Testis (tissue), 3 donors: Measurements from ENCODE around the gene LUZP1. TPM values are rescaled to one million over a fixed set of nuclear protein-coding genes. Genes with fewer than 3 reads are reported as not detected.

Experiments used
- DNase-seq: peaks from one replicate; pipeline ENCODE4 v3.0.0-alpha.2; 2019
- H3K27ac ChIP-seq, 2 donors: fragments of 200-600 bp; sonication (generic); one replicate each; pipeline ENCODE4 v1.5.1; 2019
- H3K27me3 ChIP-seq: fragments of 200-600 bp; sonication (generic); one replicate; pipeline ENCODE4 v1.5.1; 2019
- H3K36me3 ChIP-seq: fragments of 200-600 bp; sonication (generic); one replicate; pipeline ENCODE4 v1.5.1; 2017; ENCODE audit warnings: low read depth; ENCODE audit errors: missing control alignments
- H3K4me1 ChIP-seq: fragments of 200-600 bp; sonication (generic); one replicate; pipeline ENCODE4 v1.5.1; 2019
- H3K4me3 ChIP-seq, 2 donors: fragments of 200-600 bp; sonication (generic); one replicate each; pipeline ENCODE4 v1.5.1; 2017 to 2019
- H3K9me3 ChIP-seq: fragments of 200-600 bp; sonication (generic); one replicate; pipeline ENCODE4 v1.5.1; 2017
- CTCF ChIP-seq, 3 experiments: fragments of 450-650 bp in 2 of 3; fragments of 200-600 bp in 1 of 3; sonication (generic) in 1 of 3; IDR thresholded peaks; one replicate each; pipeline ENCODE4 v1.5.1; 2016 to 2019; ENCODE audit warnings: antibody characterized with exemption in 3 of 3, mild to moderate bottlenecking in 2 of 3, moderate library complexity in 1 of 3
- POLR2A ChIP-seq: fragments of 450-650 bp; IDR thresholded peaks from one replicate; pipeline ENCODE4 v1.6.1; 2017; ENCODE audit warnings: antibody characterized with exemption, mild to moderate bottlenecking, moderate library complexity
- WGBS, 2 donors: methylation state at CpG; one replicate each; pipeline ENCODE4 v1.1.5; 2018; 5-methylcytosine and 5-hydroxymethylcytosine counted together
- intact Hi-C: fragments of 100-400 bp; cut with DNase I; formaldehyde crosslinking; loops from one replicate; pipeline ENCODE4 v1.15.1; 2023; ENCODE audit warnings: low total_unique reads
- polyA plus RNA-seq: library from polyadenylated mRNA; stranded (reverse); fragments of 350-450 nt; fragmentation: Illumina TruSeq; extraction: RNeasy Lipid Tissue Mini Kit (QIAGEN cat#74804); gene quantifications from one replicate; pipeline ENCODE4 v1.2.3, GENCODE V29; 2014; ENCODE audit warnings: low read depth, low replicate concordance; ENCODE audit not compliant: insufficient read depth
- total RNA-seq, 2 donors: library from RNA; depleted of rRNA; stranded (reverse); fragments of >200 nt; gene quantifications; one replicate each; pipeline ENCODE4 v1.2.3, GENCODE V29; 2016

Gene LUZP1
- total and polyA plus RNA-seq, 3 donors from 2014 or later: 14.4 to 36.2 (median 20.3) TPM

GRCh38 chr1:23188434-23188884 lies 19.8 kb upstream of the LUZP1 start:
- Histone ChIP-seq H3K9me3 (no peaks in the 10 kb centered on the region), H3K27ac (no peak overlapping the region), H3K4me3 (no peak overlapping the region), H3K27me3 (no peaks in the 10 kb centered on the region), H3K36me3 (no peaks in the 10 kb centered on the region), H3K4me1 (peaks cover 5% of the 10 kb centered on the region)
- 77 to 79% methylated on average over 6 of the region's 6 CpGs for WGBS, 2 donors
- no peak for DNase-seq
- intact Hi-C loops: no loop called here
- TF ChIP-seq CTCF (IDR thresholded peaks at IDR 0.05): no peak
- TF ChIP-seq POLR2A: no peak

GRCh38 chr1:23187637-23188036 lies 19.0 kb upstream of the LUZP1 start:
- 76 to 79% methylated on average over 5 of the region's 5 CpGs for WGBS, 2 donors
- no peaks in the 10 kb centered on the region for H3K36me3 ChIP-seq
- H3K27ac ChIP-seq: no peak overlapping the region
- no peaks in the 10 kb centered on the region for H3K27me3 ChIP-seq
- DNase-seq: no peak
- no peak overlapping the region for H3K4me3 ChIP-seq
- TF ChIP-seq CTCF (IDR thresholded peaks at IDR 0.05): no peak
- TF ChIP-seq POLR2A: no peak
- intact Hi-C loops: no loop called here
- peaks cover 5% of the 10 kb centered on the region for H3K4me1 ChIP-seq
- H3K9me3 ChIP-seq: no peaks in the 10 kb centered on the region

- H3K27ac ChIP-seq: no peak overlapping the region
- no peak overlapping the region for H3K4me3 ChIP-seq
- no peaks in the 10 kb centered on the region for H3K27me3 ChIP-seq
- 76 to 82% methylated on average over 4 of the region's 4 CpGs for WGBS, 2 donors
- H3K9me3 ChIP-seq: no peaks in the 10 kb centered on the region
- intact Hi-C loops: no loop called here
- H3K4me1 ChIP-seq: peaks cover 5% of the 10 kb centered on the region
- no peak for DNase-seq
- TF ChIP-seq POLR2A (no peak), CTCF (IDR thresholded peaks at IDR 0.05) (no peak)
- no peaks in the 10 kb centered on the region for H3K36me3 ChIP-seq
Observed at GRCh38 chr1:23185381-23185780, 16.7 kb upstream of the LUZP1 start.

GRCh38 chr1:23184212-23184934 lies 15.7 kb upstream of the LUZP1 start:
- Histone ChIP-seq H3K4me3 (no peak overlapping the region), H3K27me3 (no peaks in the 10 kb centered on the region), H3K4me1 (peaks cover 5% of the 10 kb centered on the region), H3K36me3 (no peaks in the 10 kb centered on the region), H3K9me3 (no peaks in the 10 kb centered on the region), H3K27ac (no peak overlapping the region)
- peak; percentile 30 for DNase-seq
- TF ChIP-seq CTCF (IDR thresholded peaks at IDR 0.05) (peak; percentile 94 to 97 (median 95)), POLR2A (no peak)
- intact Hi-C loops: loop anchor here (5.0 kb wide), 1 partner anchor 87 kb away; no protein-coding TSS in a partner anchor
- WGBS, 2 donors: 13 to 21% methylated on average over 9 to 10 of the region's 10 CpGs

GRCh38 chr1:23179862-23180261 lies 11.2 kb upstream of the LUZP1 start:
- WGBS, 2 donors: 73 to 84% methylated on average over 2 of the region's 2 CpGs
- H3K9me3 ChIP-seq: no peaks in the 10 kb centered on the region

More at GRCh38 chr1:23179862-23180261, 11.2 kb upstream of the LUZP1 start:
- Histone ChIP-seq H3K4me1 (peaks cover 5% of the 10 kb centered on the region), H3K4me3 (no peak overlapping the region), H3K27me3 (no peaks in the 10 kb centered on the region), H3K27ac (no peak overlapping the region), H3K36me3 (no peaks in the 10 kb centered on the region)
- no peak for DNase-seq
- intact Hi-C loops: loop anchor here (5.0 kb wide), 1 partner anchor 83 kb away; no protein-coding TSS in a partner anchor
- TF ChIP-seq POLR2A: no peak
- no peak for TF ChIP-seq CTCF (IDR thresholded peaks at IDR 0.05)
